ENCODE results near the gene MALL.
"Not testable (repeated sequence)": the region's sequence is repeated elsewhere in the genome, so short reads cannot be mapped to it uniquely, and the experiment has no call there.

Gene MALL

GRCh38 chr2:110115291-110116032, at the start of gene MALL:
TSS of gene MALL (minus strand) at chr2:110115822. CDS start at chr2:110115792, 30 bp downstream.
- DNase-seq: peak; percentile 53 to 81

DNA sequence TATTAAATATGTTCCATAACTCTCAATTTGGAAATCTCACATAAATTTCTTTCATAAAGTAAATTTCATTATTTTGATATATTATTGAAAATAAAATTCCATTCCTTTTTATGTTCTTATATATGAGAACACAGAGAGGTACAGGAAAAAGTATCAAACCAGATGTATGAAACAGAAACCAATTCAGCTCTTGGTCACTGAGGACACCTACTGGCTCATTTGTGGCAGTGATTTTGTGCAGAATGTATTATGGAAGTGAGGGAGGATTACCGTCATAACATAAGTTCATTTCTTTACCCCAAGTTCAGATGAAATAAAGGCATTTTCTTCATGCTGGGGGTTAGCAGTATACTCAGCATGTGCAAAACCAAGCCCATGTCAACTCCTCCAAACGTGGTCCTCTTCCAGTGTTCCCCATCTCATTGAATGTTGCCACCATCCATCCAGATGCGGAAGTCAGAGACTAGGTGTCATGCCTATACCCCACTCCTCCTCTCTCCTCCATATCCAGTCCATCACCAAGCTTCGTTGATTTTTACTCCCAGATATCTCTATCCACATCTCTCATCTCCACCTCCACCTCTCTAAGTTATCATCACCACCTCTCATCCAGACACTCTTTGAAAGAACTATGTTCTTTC, 41.7 kb upstream of the MALL start:
- DNase-seq: peak; percentile 7 to 64

GRCh38 chr2:110154828-110155227, 39.2 kb upstream of the MALL start:
- not testable (repeated sequence) for DNase-seq

- not testable (repeated sequence) for DNase-seq
Measured at GRCh38 chr2:110154188-110154587, 38.6 kb upstream of the MALL start.

- DNase-seq: no peak
Measured at GRCh38 chr2:110153416-110153815, 37.8 kb upstream of the MALL start.

GRCh38 chr2:110152943-110153342, 37.3 kb upstream of the MALL start:
- no peak for DNase-seq

- no peak for DNase-seq
Measured at GRCh38 chr2:110149330-110150220, 34.0 kb upstream of the MALL start.

DNA sequence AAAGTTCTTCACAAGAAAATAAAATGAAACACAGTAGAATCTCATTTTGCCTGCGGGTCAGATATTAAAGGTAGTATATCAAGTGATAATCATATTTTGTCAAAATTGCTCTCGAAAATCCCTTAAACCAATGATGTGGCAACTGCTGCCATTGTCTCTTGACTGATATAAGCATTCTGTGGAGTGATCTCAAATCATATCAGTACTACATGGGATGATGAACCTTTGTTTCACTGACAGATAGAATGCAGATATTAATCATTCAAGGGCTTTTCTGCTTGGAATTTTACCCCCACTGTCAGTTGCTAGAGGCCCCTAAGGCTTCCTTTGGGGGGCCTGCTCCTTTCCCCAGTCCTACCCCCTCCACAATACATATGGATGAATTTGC, 31.3 kb upstream of the MALL start:
- DNase-seq: no peak

DNA sequence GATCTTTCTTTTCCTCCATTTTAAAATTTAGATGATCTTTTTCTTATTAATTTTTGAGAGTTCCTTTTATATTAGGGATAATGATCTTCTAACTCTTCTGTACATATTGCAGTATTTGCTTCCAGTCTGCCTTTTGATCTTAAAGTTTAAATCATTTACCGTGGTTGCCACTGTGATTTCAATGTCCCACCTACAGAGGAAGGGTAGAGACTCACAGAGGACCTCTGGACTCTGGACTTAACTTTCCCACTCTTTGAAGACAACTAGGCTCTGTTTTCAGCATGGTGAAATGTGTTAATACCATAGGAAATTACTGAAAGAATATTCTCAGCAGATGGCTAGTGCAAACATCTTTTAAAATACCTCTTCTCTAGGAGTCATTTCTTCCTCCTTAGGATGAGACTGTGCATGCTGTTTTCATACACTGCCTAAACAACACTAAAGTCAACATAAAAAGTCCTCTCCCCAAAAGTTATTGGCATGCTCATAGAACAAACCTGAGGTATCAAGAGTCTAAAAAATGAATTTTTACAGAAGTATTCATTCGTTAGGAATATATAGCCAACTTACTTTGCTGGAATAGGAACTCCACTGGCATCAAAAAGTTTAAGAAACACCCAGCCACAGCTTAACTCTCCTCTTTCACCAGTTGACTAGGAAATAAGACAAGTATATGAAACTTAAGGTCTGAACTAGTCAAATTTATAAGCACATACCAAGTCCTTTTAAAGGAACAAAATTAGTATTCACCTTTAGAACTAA, 30.7 kb upstream of the MALL start:
- DNase-seq: no peak

DNA sequence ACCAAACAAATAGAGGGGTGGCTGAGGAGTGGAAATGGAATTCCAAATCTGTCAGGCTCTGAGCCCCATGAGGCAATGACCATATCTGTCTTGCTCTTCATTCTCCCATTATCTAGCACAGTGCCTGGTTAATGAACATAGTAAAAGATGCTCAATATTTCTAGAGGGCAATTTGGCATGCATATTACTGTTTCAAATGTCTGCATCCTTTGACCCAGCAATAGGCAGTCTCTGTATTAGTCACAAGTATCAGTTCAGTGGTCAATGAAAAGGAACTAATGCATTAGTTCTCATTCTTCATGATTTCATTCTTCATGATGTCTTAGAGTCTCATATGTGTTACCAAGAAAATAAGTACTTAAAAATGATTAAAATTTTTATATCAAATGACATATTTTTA, 28.4 kb upstream of the MALL start:
- no peak for DNase-seq

DNA sequence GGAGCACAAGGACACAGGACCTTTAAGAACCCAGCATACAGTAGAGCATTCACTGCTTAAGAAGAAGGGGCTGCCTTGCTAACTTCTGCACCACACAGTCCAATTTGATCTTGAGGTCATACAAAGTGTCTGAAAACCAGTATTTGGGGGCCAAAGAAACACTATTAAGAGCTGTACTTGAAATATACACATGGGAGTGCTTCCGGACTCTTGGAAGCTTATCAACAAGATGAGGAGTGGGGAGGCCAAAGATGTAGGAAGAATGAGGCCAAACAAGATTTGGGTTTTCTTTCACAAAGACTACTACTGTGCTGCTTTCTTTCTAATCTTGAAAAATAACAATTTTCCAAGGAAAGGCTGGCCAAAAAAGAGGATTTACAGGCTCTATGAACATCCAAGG, 24.8 kb upstream of the MALL start:
- no peak for DNase-seq

DNA sequence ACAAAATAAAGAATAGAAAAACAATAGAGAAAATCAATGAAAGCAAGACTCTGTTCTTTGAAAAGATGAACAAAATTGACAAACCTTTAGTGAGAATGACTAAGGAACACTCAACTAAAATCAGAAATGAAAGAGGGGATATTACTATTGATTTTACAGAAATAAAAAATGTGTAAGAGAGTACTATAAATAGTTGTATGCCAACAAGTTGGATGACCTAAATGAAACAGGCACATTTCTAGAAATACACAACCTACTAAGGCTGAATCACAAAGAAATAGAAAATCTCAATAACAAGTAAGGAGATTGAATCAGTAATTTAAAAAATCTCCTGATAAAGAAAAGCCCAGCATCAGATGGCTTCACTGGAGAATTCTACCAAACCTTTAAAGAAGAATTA, 18.4 kb upstream of the MALL start:
- no peak for DNase-seq

- no peak for DNase-seq
Measured at GRCh38 chr2:110131166-110131565, 15.5 kb upstream of the MALL start.

GRCh38 chr2:110130757-110131156, 15.1 kb upstream of the MALL start:
- DNase-seq: no peak

- DNase-seq: no peak
Measured at GRCh38 chr2:110126906-110127305, 11.3 kb upstream of the MALL start.

- DNase-seq: no peak
Measured at GRCh38 chr2:110126086-110126773, 10.6 kb upstream of the MALL start.

DNA sequence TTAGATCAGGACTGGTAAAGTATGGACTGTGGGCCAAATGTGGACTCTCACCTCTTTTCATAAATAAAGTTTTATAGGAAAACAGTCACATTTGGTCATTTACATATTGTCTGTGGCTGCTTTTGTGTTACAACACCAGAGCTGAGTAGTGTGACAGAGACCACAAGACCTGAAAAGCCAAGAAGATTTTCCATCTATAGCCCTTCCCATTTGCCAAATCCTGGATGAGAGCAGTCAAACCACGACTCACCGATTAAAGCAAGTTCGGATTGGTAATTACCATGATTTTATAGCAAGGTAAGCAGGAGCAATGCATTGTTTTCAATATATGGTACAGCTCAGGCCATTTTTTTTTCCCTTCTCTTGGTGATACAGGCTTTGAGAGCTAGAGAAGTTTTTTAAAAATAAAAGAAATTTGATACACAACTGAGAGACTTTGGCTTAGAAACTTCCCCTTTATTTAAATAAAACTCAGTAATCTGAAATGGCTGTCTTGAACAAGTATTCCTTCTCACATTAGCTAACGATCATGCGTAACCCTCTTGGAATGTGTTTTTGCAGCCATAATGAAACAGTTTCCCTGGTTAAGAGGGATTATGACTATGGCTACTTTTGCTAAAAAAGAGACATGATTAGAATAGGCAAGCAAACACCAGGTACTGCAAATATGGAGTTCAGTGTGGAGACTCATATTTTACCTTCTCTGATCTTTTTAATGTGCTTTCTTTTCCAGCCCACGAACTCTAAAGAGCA, 9.5 kb upstream of the MALL start:
- DNase-seq: peak; percentile 11 to 22

GRCh38 chr2:110124038-110124825, 8.6 kb upstream of the MALL start:
- DNase-seq: peak in 1 of 2 experiments; percentile 22

- no peak for DNase-seq
Measured at GRCh38 chr2:110121592-110121991, 6.0 kb upstream of the MALL start.

DNA sequence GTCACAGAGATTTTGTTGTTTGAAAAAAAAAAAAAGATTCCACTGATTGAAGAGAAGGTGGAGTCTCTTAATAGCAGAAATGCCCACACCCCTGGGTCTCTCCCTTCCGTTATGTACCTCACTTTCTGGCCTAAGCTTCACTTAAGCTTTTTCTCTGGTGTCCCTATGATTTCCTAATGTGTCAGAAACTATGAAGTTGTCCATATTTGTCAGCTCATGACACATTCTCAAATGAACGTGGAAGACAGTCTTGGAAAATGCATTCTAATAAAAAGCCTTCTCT, 5.4 kb upstream of the MALL start:
- DNase-seq: no peak
